ENCODE data around the gene RGS14. TPM values are rescaled to one million over a fixed set of nuclear protein-coding genes. Genes with fewer than 3 reads are reported as not detected.

RGS14 gene
- total RNA-seq, 1 experiment from 2014 or later = 9.4 TPM

DNA sequence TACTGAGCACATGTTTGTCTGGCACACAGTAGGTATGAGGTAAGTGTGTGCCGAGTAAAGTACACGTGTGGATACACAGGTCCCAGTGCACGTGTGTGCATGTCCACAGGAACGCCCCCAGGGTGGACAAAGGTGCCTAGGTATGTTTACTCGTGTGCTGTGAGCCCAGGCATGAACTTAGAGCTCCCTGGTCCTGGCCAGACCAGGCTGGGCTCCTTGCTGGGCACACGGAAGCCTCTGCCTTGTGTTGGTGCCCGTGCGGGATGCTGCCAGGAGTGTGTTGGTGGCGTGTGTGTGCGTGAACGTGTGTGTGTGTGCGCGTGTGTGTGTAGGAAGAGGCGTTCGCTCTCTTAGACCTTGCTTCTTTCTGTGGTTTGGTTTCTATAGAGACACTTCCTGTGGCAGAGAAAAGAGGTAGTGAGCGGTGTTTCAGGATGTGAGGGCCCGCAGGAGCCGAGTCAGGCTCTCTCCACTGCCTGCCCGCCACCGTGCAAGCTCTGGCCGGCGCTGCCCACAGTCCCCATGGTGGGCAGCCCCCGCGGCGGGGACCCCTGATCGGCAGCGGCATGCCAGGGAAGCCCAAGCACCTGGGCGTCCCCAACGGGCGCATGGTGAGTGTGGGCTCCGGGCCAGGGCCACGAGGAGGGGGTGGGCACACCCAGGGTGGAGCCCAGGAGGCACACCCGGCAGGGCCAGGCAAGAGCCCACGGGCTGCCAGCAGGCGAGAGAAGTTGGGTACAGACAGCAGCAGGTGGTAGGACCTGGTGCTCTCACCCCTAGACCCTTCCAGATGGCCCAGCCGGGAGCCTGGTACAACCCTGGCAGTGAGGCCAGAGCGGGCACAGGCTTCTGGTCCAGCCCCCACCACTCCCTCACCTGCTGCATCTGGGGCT, at the start of gene RGS14 (continued):
- TF ChIP-seq, protein P1, sequence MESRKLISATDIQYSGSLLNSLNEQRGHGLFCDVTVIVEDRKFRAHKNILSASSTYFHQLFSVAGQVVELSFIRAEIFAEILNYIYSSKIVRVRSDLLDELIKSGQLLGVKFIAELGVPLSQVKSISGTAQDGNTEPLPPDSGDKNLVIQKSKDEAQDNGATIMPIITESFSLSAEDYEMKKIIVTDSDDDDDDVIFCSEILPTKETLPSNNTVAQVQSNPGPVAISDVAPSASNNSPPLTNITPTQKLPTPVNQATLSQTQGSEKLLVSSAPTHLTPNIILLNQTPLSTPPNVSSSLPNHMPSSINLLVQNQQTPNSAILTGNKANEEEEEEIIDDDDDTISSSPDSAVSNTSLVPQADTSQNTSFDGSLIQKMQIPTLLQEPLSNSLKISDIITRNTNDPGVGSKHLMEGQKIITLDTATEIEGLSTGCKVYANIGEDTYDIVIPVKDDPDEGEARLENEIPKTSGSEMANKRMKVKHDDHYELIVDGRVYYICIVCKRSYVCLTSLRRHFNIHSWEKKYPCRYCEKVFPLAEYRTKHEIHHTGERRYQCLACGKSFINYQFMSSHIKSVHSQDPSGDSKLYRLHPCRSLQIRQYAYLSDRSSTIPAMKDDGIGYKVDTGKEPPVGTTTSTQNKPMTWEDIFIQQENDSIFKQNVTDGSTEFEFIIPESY (IDR thresholded peaks at IDR 0.05; ENCODE audit: extremely low read depth, insufficient replicate concordance, low read length) = no peak
- no peak for TF ChIP-seq ELF1 (IDR thresholded peaks at IDR 0.05; ENCODE audit: borderline replicate concordance, low read depth)
- no peak for TF ChIP-seq JUND (IDR thresholded peaks at IDR 0.05)
- no peak for TF ChIP-seq EZH2phosphoT487 (IDR thresholded peaks at IDR 0.05; ENCODE audit: borderline replicate concordance)

DNA sequence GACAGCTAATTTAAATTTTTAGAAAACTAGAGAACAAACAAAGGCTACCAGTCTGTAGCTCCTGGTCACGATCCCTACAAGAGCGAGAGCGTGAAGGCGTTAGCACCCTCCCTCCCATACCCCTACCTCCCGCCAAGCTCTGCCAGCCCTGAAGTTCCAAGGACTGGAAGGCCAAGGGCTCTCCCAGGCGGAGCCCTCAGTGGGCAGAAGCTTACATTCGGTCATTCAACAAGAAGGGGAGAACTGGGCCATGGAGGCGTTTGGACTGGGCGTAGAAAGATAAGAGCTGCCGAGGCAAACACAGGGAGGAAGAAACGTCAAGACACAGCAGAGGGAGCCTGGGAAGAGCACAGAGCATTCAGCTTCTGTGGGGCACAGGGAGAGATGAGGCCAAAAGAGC, 49.0 kb upstream of the RGS14 start:
- Histone ChIP-seq H3K4me2 (ENCODE audit: low read length) (no peak overlapping the region), H3K79me2 (ENCODE audit: insufficient read depth, low read length) (peaks cover 24% of the 10 kb centered on the region), H3K9ac (ENCODE audit: low read length) (no peak overlapping the region), H3K36me3 (ENCODE audit: control insufficient read depth in 1 of 2, insufficient read depth in 2 of 2, low read length in 2 of 2) (peaks cover 8 to 14% of the 10 kb centered on the region in 2 experiments; a peak in 2 of 4 replicates), H3K4me1 (ENCODE audit: control insufficient read depth in 1 of 2, insufficient read depth in 2 of 2, low read length in 2 of 2) (peaks cover 21 to 58% of the 10 kb centered on the region in 2 experiments), H3K9me2 (ENCODE audit: insufficient read depth) (no peaks in the 10 kb centered on the region), H3K9me3 (ENCODE audit: control insufficient read depth in 1 of 2, insufficient read depth in 1 of 2, low read depth in 1 of 2, low read length in 2 of 2) (no peaks in the 10 kb centered on the region), H3K27ac (ENCODE audit: low read depth, low read length) (peak overlapping the region; percentile 16; the same call in 1 of the 2 replicates), H2AFZ (ENCODE audit: low read depth, low read length, poor library complexity, severe bottlenecking) (no peak overlapping the region), H3K4me3 (replicated peaks in 1 of 2; ENCODE audit: low read depth in 1 of 2, low read length in 2 of 2) (no peak overlapping the region), H3K27me3 (ENCODE audit: insufficient read depth, low read length) (no peaks in the 10 kb centered on the region), H4K20me1 (ENCODE audit: insufficient read depth) (peaks cover 8% of the 10 kb centered on the region; the same call in 1 of the 2 replicates)
- ChIA-PET RAD21 (ENCODE audit: low non-redundant PET in 1 of 2, low total read pairs in 2 of 2, uncharacterized antibody in 2 of 2, unreplicated experiment in 2 of 2) (no interaction called here), CTCF (interaction anchor here (0.7 to 2.3 kb wide), 10 partner anchors 10 to 198 kb away, joined by 3 to 22 read pairs (median 6); partner anchors contain the start of gene GRK6), POLR2A (no interaction called here)
- intact Hi-C loops (cut with micrococcal nuclease) = loop anchor here (10.0 kb wide), 1 partner anchor 654 kb away; no protein-coding TSS in a partner anchor
- DNase-seq (ENCODE audit: low read depth, low spot score) (no peak), ATAC-seq (no peak)
- BruUV-seq (replicated peaks) = no TSS peak
- TF ChIP-seq POLR2A (IDR thresholded peaks at IDR 0.05; ENCODE audit: borderline replicate concordance, extremely low read depth, insufficient read depth, insufficient read length) (no peak), RAD21 (IDR thresholded peaks at IDR 0.05; ENCODE audit: low read depth) (no peak), ZFX (IDR thresholded peaks at IDR 0.05) (no peak), FOSL1 (IDR thresholded peaks at IDR 0.05; ENCODE audit: low read depth) (no peak)

Measured in HCT116 (cell line).